Measurements from ENCODE around the gene NRXN3.

The NRXN3 gene

GRCh38 chr14:79705126-79705894 is 1535.1 kb downstream of the NRXN3 start:
- Mint-ChIP-seq H3K4me1 (ENCODE audit: low read depth) (no peaks in the 10 kb centered on the region), H3K27me3 (ENCODE audit: low read depth) (no peaks in the 10 kb centered on the region), H3K9me3 (peaks cover 4% of the 10 kb centered on the region), H3K4me3 (no peak overlapping the region), H3K36me3 (ENCODE audit: low read depth) (no peaks in the 10 kb centered on the region), H3K27ac (no peak overlapping the region)
- DNase-seq (ENCODE audit: low spot score), result no peak

- DNase-seq (ENCODE audit: low spot score), result no peak
- Mint-ChIP-seq H3K36me3 (ENCODE audit: low read depth) (no peaks in the 10 kb centered on the region), H3K4me1 (ENCODE audit: low read depth) (no peaks in the 10 kb centered on the region), H3K4me3 (no peak overlapping the region), H3K27ac (no peak overlapping the region), H3K9me3 (peaks cover 4% of the 10 kb centered on the region), H3K27me3 (ENCODE audit: low read depth) (no peaks in the 10 kb centered on the region)
Observed at GRCh38 chr14:79706382-79706781, 1536.2 kb downstream of the NRXN3 start.

GRCh38 chr14:79708426-79709388 is 1538.5 kb downstream of the NRXN3 start:
- Mint-ChIP-seq H3K36me3 (ENCODE audit: low read depth) (no peaks in the 10 kb centered on the region), H3K4me3 (no peak overlapping the region), H3K27ac (no peak overlapping the region), H3K4me1 (ENCODE audit: low read depth) (no peaks in the 10 kb centered on the region), H3K9me3 (peaks cover 4% of the 10 kb centered on the region), H3K27me3 (ENCODE audit: low read depth) (no peaks in the 10 kb centered on the region)
- no peak for DNase-seq (ENCODE audit: low spot score)

- no peak overlapping the region for H3K27ac Mint-ChIP-seq
- peaks cover 4% of the 10 kb centered on the region for H3K9me3 Mint-ChIP-seq
- H3K4me1 Mint-ChIP-seq (ENCODE audit: low read depth), result no peaks in the 10 kb centered on the region
- no peaks in the 10 kb centered on the region for H3K36me3 Mint-ChIP-seq (ENCODE audit: low read depth)
- no peak for DNase-seq (ENCODE audit: low spot score)
- H3K27me3 Mint-ChIP-seq (ENCODE audit: low read depth), result no peaks in the 10 kb centered on the region
- no peak overlapping the region for H3K4me3 Mint-ChIP-seq
Observed at GRCh38 chr14:79709573-79709972, 1539.4 kb downstream of the NRXN3 start.

GRCh38 chr14:79712302-79712950 is 1542.3 kb downstream of the NRXN3 start:
- peaks cover 4% of the 10 kb centered on the region for H3K9me3 Mint-ChIP-seq
- no peak overlapping the region for H3K27ac Mint-ChIP-seq
- no peak overlapping the region for H3K4me3 Mint-ChIP-seq
- H3K4me1 Mint-ChIP-seq (ENCODE audit: low read depth), result no peaks in the 10 kb centered on the region
- DNase-seq (ENCODE audit: low spot score), result no peak
- no peaks in the 10 kb centered on the region for H3K27me3 Mint-ChIP-seq (ENCODE audit: low read depth)
- H3K36me3 Mint-ChIP-seq (ENCODE audit: low read depth), result no peaks in the 10 kb centered on the region

DNA sequence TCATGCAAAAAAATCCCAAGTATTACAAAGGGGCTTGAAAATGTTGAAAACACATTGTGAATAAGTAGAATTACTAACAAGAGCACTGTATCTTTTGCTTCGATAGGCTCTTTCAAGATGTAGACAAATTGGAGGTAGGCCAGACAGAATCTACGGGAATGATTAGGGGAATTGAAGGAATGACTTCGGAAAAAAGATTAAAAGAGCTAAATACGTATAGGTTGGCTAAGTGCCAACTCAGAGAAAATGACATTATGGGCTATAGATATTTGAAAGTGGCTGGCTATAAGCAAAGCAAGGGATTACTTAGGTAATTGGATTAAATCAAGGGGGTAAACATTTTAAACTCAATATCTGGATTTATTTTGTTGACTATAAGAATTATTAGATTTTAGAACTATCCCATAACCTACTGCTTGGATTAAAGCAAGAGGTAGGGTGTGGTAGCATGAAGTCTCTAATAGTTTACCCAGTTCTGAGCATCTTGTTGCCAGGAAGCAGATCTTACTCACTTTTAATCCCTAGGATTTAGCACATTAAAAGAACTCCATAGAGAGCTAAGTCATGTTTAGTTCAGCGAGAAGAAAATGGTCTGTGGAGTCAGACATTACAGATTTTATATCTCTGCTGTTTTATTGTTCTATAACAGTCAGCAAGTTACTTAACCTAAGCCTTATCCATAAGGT is 1551.4 kb downstream of the NRXN3 start:
- no peak for DNase-seq (ENCODE audit: low spot score)
- Mint-ChIP-seq H3K27ac (no peak overlapping the region), H3K4me1 (ENCODE audit: low read depth) (no peaks in the 10 kb centered on the region), H3K27me3 (ENCODE audit: low read depth) (no peaks in the 10 kb centered on the region), H3K36me3 (ENCODE audit: low read depth) (no peaks in the 10 kb centered on the region), H3K4me3 (no peak overlapping the region), H3K9me3 (peaks cover 3% of the 10 kb centered on the region)

DNA sequence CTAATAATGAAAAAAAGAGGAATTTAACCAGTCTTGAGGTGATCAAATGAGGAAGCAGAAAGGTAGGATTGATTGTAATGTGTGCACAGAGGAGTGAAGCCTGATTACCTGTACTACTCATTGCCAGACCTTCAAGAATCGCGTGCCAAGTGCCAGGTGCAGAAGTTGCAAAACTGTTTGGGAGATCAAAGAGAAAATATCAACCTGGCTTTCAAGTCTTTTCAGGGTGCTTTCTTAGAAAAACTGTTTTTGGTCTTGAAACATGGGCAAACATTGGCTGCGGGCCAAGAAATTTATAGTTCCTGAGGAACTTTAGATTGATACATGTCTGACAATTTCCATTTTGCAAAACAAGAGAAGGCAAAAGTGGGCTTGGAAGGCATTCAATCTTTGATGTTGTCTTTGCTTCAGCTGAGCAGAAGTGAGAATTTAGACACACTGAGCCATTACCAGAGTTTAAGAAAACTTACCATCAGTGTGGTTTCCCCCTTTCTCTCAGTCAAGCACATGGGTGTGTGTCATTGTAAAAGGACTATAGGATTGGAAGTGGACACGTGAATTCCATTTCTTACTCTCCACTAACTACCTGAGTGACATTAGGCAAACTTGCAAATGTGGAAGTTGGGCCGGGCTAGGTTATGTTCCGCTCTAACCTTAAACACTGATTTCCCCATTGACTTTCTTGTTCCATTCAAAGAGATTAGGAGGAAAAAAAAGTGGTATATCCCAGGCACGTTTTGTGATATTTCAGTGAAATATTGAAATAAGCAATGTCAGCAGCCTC is 1555.0 kb downstream of the NRXN3 start:
- Mint-ChIP-seq H3K4me3 (no peak overlapping the region), H3K9me3 (peaks cover 3% of the 10 kb centered on the region), H3K36me3 (ENCODE audit: low read depth) (no peaks in the 10 kb centered on the region), H3K4me1 (ENCODE audit: low read depth) (no peaks in the 10 kb centered on the region), H3K27ac (no peak overlapping the region), H3K27me3 (ENCODE audit: low read depth) (no peaks in the 10 kb centered on the region)
- DNase-seq (ENCODE audit: low spot score), result no peak

DNA sequence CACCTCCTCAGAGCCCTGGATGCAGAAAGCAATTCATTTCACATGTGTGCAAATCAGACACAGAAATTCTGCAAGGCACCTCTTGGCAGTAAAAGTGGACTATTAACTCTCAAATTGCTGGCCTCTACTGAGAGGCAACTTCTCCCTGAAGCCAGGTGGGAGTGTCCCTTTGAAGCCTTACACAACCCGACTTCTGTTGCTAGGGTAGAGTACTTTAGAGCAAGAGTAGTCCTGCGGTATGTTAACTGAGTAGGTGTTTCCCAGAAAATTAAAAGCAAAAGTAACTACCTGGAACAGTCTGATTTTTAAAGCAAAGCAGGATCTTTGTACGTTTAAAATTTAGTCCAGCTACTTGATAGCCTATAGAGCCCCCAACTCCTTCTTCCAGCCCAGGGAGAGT is 1557.7 kb downstream of the NRXN3 start:
- Mint-ChIP-seq H3K9me3 (peaks cover 3% of the 10 kb centered on the region), H3K36me3 (ENCODE audit: low read depth) (no peaks in the 10 kb centered on the region), H3K27me3 (ENCODE audit: low read depth) (no peaks in the 10 kb centered on the region), H3K4me3 (no peak overlapping the region), H3K27ac (no peak overlapping the region), H3K4me1 (ENCODE audit: low read depth) (no peaks in the 10 kb centered on the region)
- DNase-seq (ENCODE audit: low spot score), result no peak

- no peak for DNase-seq (ENCODE audit: low spot score)
- no peak overlapping the region for H3K27ac Mint-ChIP-seq
- no peak overlapping the region for H3K4me3 Mint-ChIP-seq
- no peaks in the 10 kb centered on the region for H3K27me3 Mint-ChIP-seq (ENCODE audit: low read depth)
- H3K36me3 Mint-ChIP-seq (ENCODE audit: low read depth), result no peaks in the 10 kb centered on the region
- peaks cover 3% of the 10 kb centered on the region for H3K9me3 Mint-ChIP-seq
- H3K4me1 Mint-ChIP-seq (ENCODE audit: low read depth), result no peaks in the 10 kb centered on the region
Observed at GRCh38 chr14:79728331-79728730, 1558.2 kb downstream of the NRXN3 start.

GRCh38 chr14:79729731-79730130 is 1559.6 kb downstream of the NRXN3 start:
- Mint-ChIP-seq H3K4me1 (ENCODE audit: low read depth) (no peaks in the 10 kb centered on the region), H3K36me3 (ENCODE audit: low read depth) (no peaks in the 10 kb centered on the region), H3K9me3 (peaks cover 3% of the 10 kb centered on the region), H3K27ac (no peak overlapping the region), H3K4me3 (no peak overlapping the region), H3K27me3 (ENCODE audit: low read depth) (no peaks in the 10 kb centered on the region)
- DNase-seq (ENCODE audit: low spot score), result no peak

- no peak overlapping the region for H3K4me3 Mint-ChIP-seq
- no peaks in the 10 kb centered on the region for H3K4me1 Mint-ChIP-seq (ENCODE audit: low read depth)
- DNase-seq (ENCODE audit: low spot score), result no peak
- H3K36me3 Mint-ChIP-seq (ENCODE audit: low read depth), result no peaks in the 10 kb centered on the region
- no peak overlapping the region for H3K27ac Mint-ChIP-seq
- peaks cover 6% of the 10 kb centered on the region for H3K9me3 Mint-ChIP-seq
- H3K27me3 Mint-ChIP-seq (ENCODE audit: low read depth), result no peaks in the 10 kb centered on the region
Observed at GRCh38 chr14:79730196-79730595, 1560.0 kb downstream of the NRXN3 start.

GRCh38 chr14:79730953-79731352 is 1560.8 kb downstream of the NRXN3 start:
- H3K4me3 Mint-ChIP-seq, result no peak overlapping the region
- no peaks in the 10 kb centered on the region for H3K27me3 Mint-ChIP-seq (ENCODE audit: low read depth)
- H3K4me1 Mint-ChIP-seq (ENCODE audit: low read depth), result no peaks in the 10 kb centered on the region
- DNase-seq (ENCODE audit: low spot score), result no peak
- no peaks in the 10 kb centered on the region for H3K36me3 Mint-ChIP-seq (ENCODE audit: low read depth)
- no peak overlapping the region for H3K27ac Mint-ChIP-seq
- peaks cover 11% of the 10 kb centered on the region for H3K9me3 Mint-ChIP-seq
